Erythroblast (primary cell): ENCODE measurements around the gene KCNK18.

Source experiments
- GATA1 ChIP-seq: IDR thresholded peaks from 2 replicates; pipeline ENCODE4 v1.6.1; 2011; ENCODE audit warnings: low read depth, mild to moderate bottlenecking, control low read depth, low read length, moderate library complexity
- POLR2A ChIP-seq: IDR thresholded peaks from 2 replicates; pipeline ENCODE4 v1.6.1; 2011; ENCODE audit warnings: mild to moderate bottlenecking, low read length

DNA sequence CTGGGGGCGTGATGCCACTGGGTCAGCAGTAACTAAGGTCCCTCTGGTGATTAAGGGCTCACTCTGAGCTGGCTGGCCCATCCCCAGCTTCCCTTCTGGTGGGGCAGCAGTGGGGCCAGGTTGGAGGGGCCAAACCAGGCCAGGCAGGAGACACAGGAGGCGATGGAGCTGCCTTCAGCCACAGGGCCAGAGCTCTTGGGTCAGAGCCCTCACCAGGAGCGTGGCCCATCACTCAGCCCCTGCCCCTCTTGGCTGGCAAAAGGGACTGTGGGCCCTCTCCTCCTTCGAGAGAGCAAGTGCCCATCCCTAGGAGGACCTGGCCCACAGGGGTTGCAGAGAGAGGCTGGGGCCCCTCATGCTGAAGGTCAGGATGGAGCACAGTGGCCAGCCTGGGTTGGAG lies 4.5 kb downstream of the KCNK18 start:
- TF ChIP-seq POLR2A (no peak), GATA1 (no peak)
